PC-9 (cell line): ENCODE results near the gene G6PC3.

Experiments
- CTCF ChIP-seq: fragments of 200-600 bp; sonication (generic); conservative IDR thresholded peaks from 2 replicates; pipeline ENCODE4 v1.6.1; 2017; ENCODE audit warnings: mixed run types, antibody characterized with exemption, mild to moderate bottlenecking, moderate library complexity
- EZH2 ChIP-seq: fragments of 200-600 bp; sonication (generic); IDR thresholded peaks from 2 replicates; pipeline ENCODE4 v1.8.0; 2017; ENCODE audit warnings: antibody characterized with exemption, low read depth

- TF ChIP-seq EZH2 (no peak), CTCF (no peak)
Observed at GRCh38 chr17:44119798-44120197, 49.3 kb downstream of the G6PC3 start.
